BJ (cell line): ENCODE results near the gene AJM1. TPM values are rescaled to one million over a fixed set of nuclear protein-coding genes. Genes with fewer than 3 reads are reported as not detected.
"Not testable (repeated sequence)": the region's sequence is repeated elsewhere in the genome, so short reads cannot be mapped to it uniquely, and the experiment has no call there.

Experiments used
- CTCF ChIA-PET: fragments of 350-600 bp; formaldehyde crosslinking; extraction: SDS; loops from one replicate; lab custom pipeline; 2021; ENCODE audit warnings: antibody characterized with exemption, inconsistent platforms; lab: Yijun Ruan, JAX
- POLR2A ChIA-PET: fragments of 300-600 bp; sonication (Branson Sonifier 250); formaldehyde crosslinking; extraction: SDS; loops from one replicate; lab custom pipeline; 2021; ENCODE audit warnings: antibody characterized with exemption; lab: Charles Lee
- DNase-seq: peaks from one replicate; pipeline ENCODE4 v3.0.0-alpha.2; 2011; ENCODE audit warnings: low read depth
- H3K27me3 ChIP-seq: 2 replicates; pipeline ENCODE4 v1.6.0; 2011; ENCODE audit warnings: low read length; ENCODE audit not compliant: control insufficient read depth, insufficient read depth
- H3K36me3 ChIP-seq: 2 replicates; pipeline ENCODE4 v1.5.1; 2011; ENCODE audit warnings: low read length; ENCODE audit not compliant: control insufficient read depth, insufficient read depth
- H3K4me3 ChIP-seq: 2 replicates; pipeline ENCODE4 v1.5.1; 2011; ENCODE audit warnings: low read depth, mild to moderate bottlenecking, control low read depth, low read length
- CTCF ChIP-seq: IDR thresholded peaks from 2 replicates; pipeline ENCODE4 v1.5.1; 2011; ENCODE audit warnings: low read depth, mild to moderate bottlenecking, control low read depth, inconsistent platforms, low read length, moderate library complexity; ENCODE audit not compliant: insufficient read depth
- polyA plus RNA-seq: library from polyadenylated mRNA; depleted of rRNA; stranded (reverse); fragments of >200 nt; gene quantifications from 2 replicates; pipeline ENCODE4 v1.2.3, GENCODE V29; 2011

The AJM1 gene
- polyA plus RNA-seq, 1 experiment: 0.86 TPM

GRCh38 chr9:136880651-136881050, 38.4 kb downstream of the AJM1 start:
- H3K36me3 ChIP-seq: no peaks in the 10 kb centered on the region
- H3K27me3 ChIP-seq: no peaks in the 10 kb centered on the region
- H3K4me3 ChIP-seq: no peak overlapping the region
- ChIA-PET POLR2A (no interaction called here), CTCF (interaction anchor here (0.8 kb wide), 1 partner anchor 37 kb away, joined by 3 read pairs; no protein-coding TSS in a partner anchor)
- TF ChIP-seq CTCF: no peak
- DNase-seq: no peak

DNA sequence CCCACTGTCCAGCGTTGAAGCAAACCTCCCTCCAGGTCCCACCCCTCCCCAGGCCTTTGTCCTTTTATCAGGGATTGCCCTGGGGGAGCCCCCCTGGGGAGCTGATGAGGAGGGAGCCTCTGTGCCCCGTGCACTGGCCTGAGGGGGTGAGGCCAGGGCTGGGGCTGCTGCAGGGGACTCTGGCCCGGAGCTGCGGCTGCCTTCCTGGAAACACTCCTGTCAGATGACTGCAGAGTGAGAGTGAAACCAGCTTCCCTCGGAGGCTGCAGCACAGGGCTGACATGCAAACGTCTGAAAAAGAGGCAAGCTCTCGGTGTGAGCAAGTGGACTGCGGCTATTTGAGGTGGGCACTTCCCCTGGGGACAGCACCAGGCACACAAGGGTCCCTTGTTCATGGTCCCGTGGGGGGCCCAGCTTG, 39.4 kb downstream of the AJM1 start:
- ChIA-PET CTCF (interaction anchor here (0.8 to 1.4 kb wide), 4 partner anchors 9 to 55 kb away, joined by 3 to 5 read pairs (median 3); no protein-coding TSS in a partner anchor), POLR2A (no interaction called here)
- H3K36me3 ChIP-seq: no peaks in the 10 kb centered on the region
- no peaks in the 10 kb centered on the region for H3K27me3 ChIP-seq
- H3K4me3 ChIP-seq: no peak overlapping the region
- no peak for DNase-seq
- TF ChIP-seq CTCF: no peak

GRCh38 chr9:136882109-136882946, 40.0 kb downstream of the AJM1 start:
- DNase-seq: no peak
- Histone ChIP-seq H3K4me3 (no peak overlapping the region), H3K27me3 (no peaks in the 10 kb centered on the region), H3K36me3 (no peaks in the 10 kb centered on the region)
- CTCF ChIA-PET: interaction anchor here (1.0 to 1.4 kb wide), 3 partner anchors 10 to 54 kb away, joined by 3 to 5 read pairs (median 3); no protein-coding TSS in a partner anchor
- no peak for TF ChIP-seq CTCF
- POLR2A ChIA-PET: no interaction called here

GRCh38 chr9:136882947-136883283, 40.6 kb downstream of the AJM1 start:
- POLR2A ChIA-PET, DNase-seq, H3K4me3 ChIP-seq, CTCF ChIA-PET, H3K36me3 ChIP-seq, H3K27me3 ChIP-seq: not testable (repeated sequence)

GRCh38 chr9:136883670-136884069, 41.4 kb downstream of the AJM1 start:
- POLR2A ChIA-PET: not testable (repeated sequence)
- CTCF ChIA-PET: interaction anchor here (0.9 kb wide), 1 partner anchor 146 kb away, joined by 3 read pairs; no protein-coding TSS in a partner anchor

DNA sequence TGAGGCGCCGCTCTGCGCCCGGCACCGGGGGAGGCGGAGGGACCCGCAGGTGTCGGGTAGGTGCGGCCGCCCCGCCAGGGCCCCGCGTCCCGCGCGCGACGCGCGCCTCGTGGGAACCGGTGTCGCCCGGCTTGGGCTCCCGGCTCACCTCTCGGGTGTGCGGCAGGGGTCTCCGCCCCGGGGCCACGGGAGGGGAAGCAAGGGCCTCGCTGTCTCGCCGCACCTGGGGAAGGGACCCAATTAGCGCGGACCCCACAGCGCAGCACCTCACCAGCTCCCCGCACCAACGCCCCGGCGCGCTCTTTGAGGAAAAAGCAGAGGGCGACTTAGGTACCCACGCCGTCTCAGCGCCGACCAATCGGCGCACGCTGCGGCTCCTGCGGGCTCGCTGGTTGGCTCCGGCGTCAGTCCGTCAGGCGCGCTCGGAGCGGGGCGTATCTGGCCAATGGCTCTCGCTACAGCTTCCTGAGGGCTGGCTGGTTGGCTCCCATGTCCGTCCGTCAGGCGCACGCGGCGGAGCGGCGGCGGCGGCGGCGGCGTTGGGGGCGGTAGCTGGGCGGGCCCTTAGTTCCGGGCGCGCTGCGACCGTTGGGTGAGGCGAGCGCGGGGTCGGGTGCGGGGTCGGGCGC, 43.8 kb downstream of the AJM1 start, which contains the start of gene TRAF2:
TSS of gene TRAF2 (plus strand) at position 567 of the 629 bp plus-strand sequence. CDS start 12,225 bp downstream, outside the sequence.
- DNase-seq: peak; percentile 97
- H3K4me3 ChIP-seq: peak within 1 kb of the TSS; percentile 70
- CTCF ChIA-PET: interaction anchor here (1.5 kb wide), 1 partner anchor 44 kb away, joined by 5 read pairs; the partner anchor contains the start of gene AJM1
- H3K27me3 ChIP-seq: no peaks in the 10 kb centered on the region
- peaks cover 2% of the 10 kb centered on the region; the same call in 1 of the 2 replicates for H3K36me3 ChIP-seq
- TF ChIP-seq CTCF: no peak
- POLR2A ChIA-PET: interaction anchor here (0.6 kb wide), 1 partner anchor 109 kb away, joined by 3 read pairs; no protein-coding TSS in a partner anchor

More at GRCh38 chr9:136883670-136884069, 41.4 kb downstream of the AJM1 start:
- not testable (repeated sequence) for DNase-seq, H3K36me3 ChIP-seq, H3K27me3 ChIP-seq, H3K4me3 ChIP-seq
